A549 (cell line): ENCODE data around the gene PAPPA.

Experiments used
- BHLHE40 ChIP-seq: IDR thresholded peaks from 2 replicates; pipeline ENCODE4 v1.6.1; 2012; ENCODE audit warnings: low read depth, low read length, inconsistent platforms
- CTCF ChIP-seq: fragments of >200 bp; sonication (Bioruptor Twin); formaldehyde crosslinking; IDR thresholded peaks from 3 replicates; pipeline ENCODE4 v1.5.1; 2016
- E2F6 ChIP-seq: IDR thresholded peaks from 2 replicates; pipeline ENCODE4 v1.6.1; 2012; ENCODE audit warnings: low read depth, borderline replicate concordance
- EHMT2 ChIP-seq: fragments of 200-600 bp; sonication (generic); IDR thresholded peaks from 2 replicates; pipeline ENCODE4 v1.6.1; 2016; ENCODE audit warnings: antibody characterized with exemption, low read depth, mild to moderate bottlenecking, moderate library complexity
- FOSB ChIP-seq: fragments of 250-450 bp; sonication (Bioruptor Pico); IDR thresholded peaks from 2 replicates; pipeline ENCODE4 v1.5.0; 2020; ENCODE audit warnings: mild to moderate bottlenecking, moderate library complexity
- HMGXB4 ChIP-seq: fragments of 250-450 bp; sonication (Bioruptor Pico); IDR thresholded peaks from 2 replicates; pipeline ENCODE4 v1.5.0; 2021; ENCODE audit warnings: mild to moderate bottlenecking, moderate library complexity, borderline replicate concordance
- MAX ChIP-seq: IDR thresholded peaks from 2 replicates; pipeline ENCODE4 v1.6.1; 2012
- MYC ChIP-seq: IDR thresholded peaks from 2 replicates; pipeline ENCODE4 v1.6.1; 2012; ENCODE audit warnings: mild to moderate bottlenecking, inconsistent platforms, low read length, improper control_type of control experiment, borderline replicate concordance
- POLR2A ChIP-seq: IDR thresholded peaks from 2 replicates; pipeline ENCODE4 v1.6.1; 2012; ENCODE audit warnings: mild to moderate bottlenecking, low read length
- RAD21 ChIP-seq, 2 experiments: fragments of >200 bp in 1 of 2; sonication (Bioruptor Twin) in 1 of 2; formaldehyde crosslinking in 1 of 2; IDR thresholded peaks in 1 of 2; conservative IDR thresholded peaks in 1 of 2; 2 replicates in 1 of 2; 3 replicates in 1 of 2; pipeline ENCODE4 v1.6.1; 2012 to 2018; ENCODE audit warnings: inconsistent platforms in 1 of 2

- TF ChIP-seq CTCF (no peak), MAX (no peak), E2F6 (no peak), POLR2A (no peak), MYC (no peak), BHLHE40 (no peak), EHMT2 (no peak), HMGXB4 (no peak), FOSB (CRISPR knock-in tag) (no peak), RAD21 (conservative IDR thresholded peaks at IDR 0.05 in 1 of 2, IDR thresholded peaks at IDR 0.05 in 1 of 2) (no peak)
These were observed 189.3 kb downstream of the PAPPA start for GRCh38 chr9:116342941-116343340.
